ENCODE data around the gene PID1.
"Not testable (repeated sequence)": the region's sequence is repeated elsewhere in the genome, so short reads cannot be mapped to it uniquely, and the experiment has no call there.

PID1 gene

DNA sequence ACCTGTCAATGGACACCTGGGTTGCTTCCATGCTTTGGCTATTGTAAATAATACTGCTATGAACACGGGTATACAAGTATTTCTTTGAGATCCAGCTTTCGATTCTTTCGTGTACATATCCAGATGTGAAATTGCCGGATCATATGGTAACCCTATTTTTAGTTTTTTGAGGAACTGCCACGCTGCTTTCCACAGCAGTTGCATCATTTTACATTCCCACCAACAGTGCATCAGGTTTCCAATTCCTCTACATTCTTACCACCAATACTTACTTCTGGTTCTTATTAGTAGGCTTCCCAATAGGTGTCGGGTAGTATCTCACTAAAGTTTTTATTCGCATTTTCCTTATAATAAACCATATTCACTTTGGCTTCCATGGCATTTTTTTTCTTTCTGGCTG, 69.6 kb downstream of the PID1 start:
- TF ChIP-seq, protein P1, sequence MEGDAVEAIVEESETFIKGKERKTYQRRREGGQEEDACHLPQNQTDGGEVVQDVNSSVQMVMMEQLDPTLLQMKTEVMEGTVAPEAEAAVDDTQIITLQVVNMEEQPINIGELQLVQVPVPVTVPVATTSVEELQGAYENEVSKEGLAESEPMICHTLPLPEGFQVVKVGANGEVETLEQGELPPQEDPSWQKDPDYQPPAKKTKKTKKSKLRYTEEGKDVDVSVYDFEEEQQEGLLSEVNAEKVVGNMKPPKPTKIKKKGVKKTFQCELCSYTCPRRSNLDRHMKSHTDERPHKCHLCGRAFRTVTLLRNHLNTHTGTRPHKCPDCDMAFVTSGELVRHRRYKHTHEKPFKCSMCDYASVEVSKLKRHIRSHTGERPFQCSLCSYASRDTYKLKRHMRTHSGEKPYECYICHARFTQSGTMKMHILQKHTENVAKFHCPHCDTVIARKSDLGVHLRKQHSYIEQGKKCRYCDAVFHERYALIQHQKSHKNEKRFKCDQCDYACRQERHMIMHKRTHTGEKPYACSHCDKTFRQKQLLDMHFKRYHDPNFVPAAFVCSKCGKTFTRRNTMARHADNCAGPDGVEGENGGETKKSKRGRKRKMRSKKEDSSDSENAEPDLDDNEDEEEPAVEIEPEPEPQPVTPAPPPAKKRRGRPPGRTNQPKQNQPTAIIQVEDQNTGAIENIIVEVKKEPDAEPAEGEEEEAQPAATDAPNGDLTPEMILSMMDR (IDR thresholded peaks at IDR 0.05; ENCODE audit: borderline replicate concordance, control extremely low read depth, extremely low read depth, insufficient read depth, missing control alignments): no peak
- DNase-seq (ENCODE audit: low spot score): no peak
- in situ Hi-C loops (cut with MboI; ENCODE audit: low sequenced_read_pairs, unreplicated experiment): no loop called here

DNA sequence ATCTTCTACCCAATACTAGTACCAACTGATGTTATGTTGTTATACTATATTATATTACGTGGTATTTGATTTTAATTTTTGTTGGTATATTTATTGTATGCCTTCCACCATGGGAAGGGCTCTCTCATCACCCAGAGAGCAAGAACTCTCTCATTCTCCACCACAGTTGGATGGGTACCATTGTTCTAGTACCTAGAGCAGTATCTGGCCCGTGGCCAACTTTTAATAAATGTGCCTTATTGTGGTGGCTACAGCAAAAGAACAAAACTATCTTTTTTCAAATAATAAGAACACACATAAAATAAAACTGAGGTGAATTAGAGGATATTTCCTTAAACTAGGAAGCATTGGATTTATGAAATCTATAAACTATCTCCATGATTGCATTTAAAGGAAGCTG, 71.8 kb downstream of the PID1 start:
- DNase-seq (ENCODE audit: low spot score): no peak
- in situ Hi-C loops (cut with MboI; ENCODE audit: low sequenced_read_pairs, unreplicated experiment): no loop called here
- TF ChIP-seq, protein P1 (IDR thresholded peaks at IDR 0.05; ENCODE audit: borderline replicate concordance, control extremely low read depth, extremely low read depth, insufficient read depth, missing control alignments): no peak

DNA sequence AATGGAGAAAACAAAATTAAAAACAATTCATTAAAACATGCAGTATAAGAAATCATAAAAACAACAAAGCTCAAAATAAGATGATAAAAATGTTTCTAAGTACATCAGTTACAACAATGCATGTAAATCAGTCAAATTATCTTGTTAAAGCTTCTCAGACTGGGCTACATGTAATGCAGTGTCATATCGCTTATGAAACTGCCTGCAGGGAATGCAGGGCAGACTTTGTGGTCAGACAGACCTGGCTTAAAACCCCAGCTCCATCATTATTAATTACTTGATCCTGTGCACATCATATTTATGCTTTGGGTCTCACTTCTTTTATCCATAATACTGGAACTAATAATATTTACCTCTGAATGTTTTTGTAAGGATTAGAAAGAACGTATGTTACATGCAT, 74.6 kb downstream of the PID1 start:
- no peak for DNase-seq (ENCODE audit: low spot score)
- in situ Hi-C loops (cut with MboI; ENCODE audit: low sequenced_read_pairs, unreplicated experiment): no loop called here
- TF ChIP-seq, protein P1 (IDR thresholded peaks at IDR 0.05; ENCODE audit: borderline replicate concordance, control extremely low read depth, extremely low read depth, insufficient read depth, missing control alignments): no peak

DNA sequence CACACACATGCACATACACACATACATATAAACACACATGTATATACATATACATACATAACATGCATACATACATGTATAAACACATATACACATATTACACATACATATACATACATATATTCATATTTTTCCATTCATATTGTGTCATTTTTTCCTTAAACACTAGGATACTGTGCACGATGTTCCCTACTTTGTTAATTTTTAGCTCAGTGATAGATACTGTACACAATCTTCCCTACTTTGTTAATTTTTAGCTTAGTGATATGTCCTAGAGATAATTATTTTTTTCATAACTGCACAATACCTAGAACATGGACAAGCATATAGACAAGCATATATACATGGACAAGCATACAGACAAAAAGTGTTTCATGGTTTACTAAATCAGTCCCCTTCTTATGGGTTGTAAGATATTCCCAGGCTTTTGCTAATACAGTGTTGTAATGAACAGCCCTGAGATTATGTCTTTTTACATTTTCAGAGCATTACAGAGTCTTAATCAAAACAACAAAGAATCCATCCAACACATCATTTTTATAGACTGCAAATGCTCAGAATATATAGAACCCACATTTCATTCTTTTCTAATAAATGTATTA, 75.6 kb downstream of the PID1 start:
- DNase-seq (ENCODE audit: low spot score): no peak
- in situ Hi-C loops (cut with MboI; ENCODE audit: low sequenced_read_pairs, unreplicated experiment): no loop called here

DNA sequence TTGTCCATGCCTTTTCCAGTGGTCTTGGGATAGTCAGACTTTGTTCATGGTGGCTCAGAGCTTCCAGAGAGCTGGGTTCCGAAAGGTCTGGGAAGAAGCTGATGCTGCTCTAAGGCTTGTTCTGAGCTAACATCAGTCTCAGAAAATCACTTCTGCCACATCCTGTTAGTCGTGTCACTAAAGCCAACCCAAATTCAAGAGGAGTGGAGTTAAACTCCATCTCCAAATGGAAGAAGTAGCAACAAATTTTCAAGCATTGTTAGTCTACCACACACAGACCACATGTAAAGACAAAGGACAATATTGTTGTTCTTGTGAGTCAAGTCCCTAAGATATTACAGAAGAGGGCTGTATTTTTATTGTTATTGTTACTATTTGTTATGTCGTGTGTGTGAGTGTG, 77.8 kb downstream of the PID1 start:
- DNase-seq (ENCODE audit: low spot score): no peak
- TF ChIP-seq, protein P1 (IDR thresholded peaks at IDR 0.05; ENCODE audit: borderline replicate concordance, control extremely low read depth, extremely low read depth, insufficient read depth, missing control alignments): no peak
- in situ Hi-C loops (cut with MboI; ENCODE audit: low sequenced_read_pairs, unreplicated experiment): no loop called here

More for the DNA sequence above, 75.6 kb downstream of the PID1 start:
- TF ChIP-seq, protein P1 (IDR thresholded peaks at IDR 0.05; ENCODE audit: borderline replicate concordance, control extremely low read depth, extremely low read depth, insufficient read depth, missing control alignments): no peak

DNA sequence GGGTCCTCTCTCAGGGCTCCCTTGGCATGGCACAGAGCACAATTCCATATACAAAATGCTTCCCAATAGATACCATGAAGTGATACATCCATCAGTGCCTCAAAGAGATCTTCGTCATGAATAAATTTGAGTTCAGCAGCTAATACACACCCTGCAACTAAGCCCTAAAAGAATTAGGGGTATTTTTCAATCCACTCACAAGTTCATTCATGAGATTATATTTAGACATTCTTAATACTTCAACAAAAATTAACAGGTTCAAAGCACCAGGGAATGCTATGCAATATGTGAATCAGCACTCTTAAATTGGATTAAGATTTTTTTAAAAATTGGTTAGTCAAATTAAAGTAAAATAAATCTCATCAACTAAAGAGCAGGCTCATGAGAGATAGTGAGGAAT, 79.7 kb downstream of the PID1 start:
- in situ Hi-C loops (cut with MboI; ENCODE audit: low sequenced_read_pairs, unreplicated experiment): no loop called here
- TF ChIP-seq, protein P1 (IDR thresholded peaks at IDR 0.05; ENCODE audit: borderline replicate concordance, control extremely low read depth, extremely low read depth, insufficient read depth, missing control alignments): no peak

DNA sequence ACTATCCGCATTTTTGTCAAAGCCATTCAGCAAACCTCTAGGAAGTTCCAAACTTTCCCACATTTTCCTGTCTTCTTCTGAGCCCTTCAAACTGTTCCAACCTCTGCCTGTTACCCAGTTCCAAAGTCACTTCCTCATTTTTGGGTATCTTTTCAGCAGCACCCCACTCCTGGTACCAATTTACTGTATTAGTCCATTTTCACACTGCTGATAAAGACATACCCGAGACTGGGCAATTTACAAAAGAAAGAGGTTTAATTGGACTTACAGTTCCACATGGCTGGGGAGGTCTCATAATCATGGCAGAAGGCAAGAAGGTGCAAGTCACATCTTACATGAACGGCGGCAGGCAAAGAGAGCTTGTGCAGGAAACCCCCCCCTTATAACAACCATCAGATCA, 84.0 kb downstream of the PID1 start:
- DNase-seq (ENCODE audit: low spot score); in situ Hi-C loops (cut with MboI; ENCODE audit: low sequenced_read_pairs, unreplicated experiment): not testable (repeated sequence)

More for the DNA sequence above, 79.7 kb downstream of the PID1 start:
- no peak for DNase-seq (ENCODE audit: low spot score)
